MM.1S (cell line): Measurements from ENCODE around the gene SH3RF3.

Experiments
- CTCF ChIP-seq: fragments of 300-600 bp; sonication (generic); IDR thresholded peaks from 2 replicates; pipeline ENCODE4 v1.5.1; 2016; ENCODE audit warnings: antibody characterized with exemption, low read length, mixed read lengths
- EZH2 ChIP-seq: fragments of 300-600 bp; sonication (generic); optimal IDR thresholded peaks from 2 replicates; pipeline ENCODE3; 2017; ENCODE audit warnings: low read depth, mild to moderate bottlenecking, antibody characterized with exemption, low read length, mixed read lengths
- EZH2phosphoT487 ChIP-seq: fragments of 300-600 bp; sonication (generic); IDR thresholded peaks from 2 replicates; pipeline ENCODE4 v1.6.1; 2018; ENCODE audit warnings: antibody characterized with exemption, low read length

- TF ChIP-seq CTCF, result no peak
- TF ChIP-seq EZH2, result no peak
- no peak for TF ChIP-seq EZH2phosphoT487
Measured at GRCh38 chr2:109246176-109246575, 117.2 kb downstream of the SH3RF3 start.
